ENCODE results near the gene FBXO46.

DNA sequence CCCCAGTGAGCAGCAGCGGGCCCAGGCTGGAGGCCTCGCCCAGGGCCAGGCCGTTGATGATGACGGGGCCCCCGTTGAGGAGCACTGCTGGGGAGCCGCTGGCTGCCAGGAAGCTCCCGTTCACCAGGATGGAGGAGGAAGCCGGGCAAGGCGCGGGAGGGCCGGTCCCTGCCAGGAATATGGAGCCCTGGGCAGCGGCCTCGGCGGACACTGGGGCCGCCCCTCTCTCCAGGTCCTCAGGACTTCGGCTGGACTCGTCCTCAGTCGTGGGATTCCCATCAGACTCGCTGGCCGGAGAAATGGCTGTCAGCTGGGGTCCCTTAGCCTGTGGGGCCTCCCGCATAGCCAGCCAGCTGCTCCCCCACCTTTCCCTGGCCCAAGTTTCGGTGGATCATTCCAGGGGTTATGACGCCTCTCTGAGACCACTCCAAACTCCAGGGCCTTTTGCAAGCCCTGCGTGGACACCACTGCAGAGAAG lies 36.2 kb upstream of the FBXO46 start:
- TF ChIP-seq, protein P1, sequence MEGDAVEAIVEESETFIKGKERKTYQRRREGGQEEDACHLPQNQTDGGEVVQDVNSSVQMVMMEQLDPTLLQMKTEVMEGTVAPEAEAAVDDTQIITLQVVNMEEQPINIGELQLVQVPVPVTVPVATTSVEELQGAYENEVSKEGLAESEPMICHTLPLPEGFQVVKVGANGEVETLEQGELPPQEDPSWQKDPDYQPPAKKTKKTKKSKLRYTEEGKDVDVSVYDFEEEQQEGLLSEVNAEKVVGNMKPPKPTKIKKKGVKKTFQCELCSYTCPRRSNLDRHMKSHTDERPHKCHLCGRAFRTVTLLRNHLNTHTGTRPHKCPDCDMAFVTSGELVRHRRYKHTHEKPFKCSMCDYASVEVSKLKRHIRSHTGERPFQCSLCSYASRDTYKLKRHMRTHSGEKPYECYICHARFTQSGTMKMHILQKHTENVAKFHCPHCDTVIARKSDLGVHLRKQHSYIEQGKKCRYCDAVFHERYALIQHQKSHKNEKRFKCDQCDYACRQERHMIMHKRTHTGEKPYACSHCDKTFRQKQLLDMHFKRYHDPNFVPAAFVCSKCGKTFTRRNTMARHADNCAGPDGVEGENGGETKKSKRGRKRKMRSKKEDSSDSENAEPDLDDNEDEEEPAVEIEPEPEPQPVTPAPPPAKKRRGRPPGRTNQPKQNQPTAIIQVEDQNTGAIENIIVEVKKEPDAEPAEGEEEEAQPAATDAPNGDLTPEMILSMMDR (IDR thresholded peaks at IDR 0.05; ENCODE audit: insufficient read depth, low read length) = no peak
- TF ChIP-seq POLR2AphosphoS5 (IDR thresholded peaks at IDR 0.05; ENCODE audit: low read depth) (no peak), REST (IDR thresholded peaks at IDR 0.05; ENCODE audit: insufficient replicate concordance, low read depth) (no peak)
